Fibroblast of mammary gland (primary cell): ENCODE measurements around the gene ACSL5.
"Not testable (repeated sequence)": the region's sequence is repeated elsewhere in the genome, so short reads cannot be mapped to it uniquely, and the experiment has no call there.

ENCODE experiments used
- DNase-seq: peaks from one replicate; pipeline ENCODE4 v3.0.0-alpha.2; 2010; ENCODE audit warnings: low read depth
- H3K4me3 ChIP-seq: 2 replicates; pipeline ENCODE4 v1.5.1; 2011; ENCODE audit warnings: low read depth, mild to moderate bottlenecking, low read length, moderate library complexity; ENCODE audit not compliant: control insufficient read depth
- TF ChIP-seq, protein P1 (sequence below): conservative IDR thresholded peaks from 2 replicates; pipeline ENCODE4 v1.5.1; 2011; ENCODE audit warnings: low read depth, low read length, inconsistent platforms; ENCODE audit not compliant: control insufficient read depth, insufficient read depth

ACSL5 gene

DNA sequence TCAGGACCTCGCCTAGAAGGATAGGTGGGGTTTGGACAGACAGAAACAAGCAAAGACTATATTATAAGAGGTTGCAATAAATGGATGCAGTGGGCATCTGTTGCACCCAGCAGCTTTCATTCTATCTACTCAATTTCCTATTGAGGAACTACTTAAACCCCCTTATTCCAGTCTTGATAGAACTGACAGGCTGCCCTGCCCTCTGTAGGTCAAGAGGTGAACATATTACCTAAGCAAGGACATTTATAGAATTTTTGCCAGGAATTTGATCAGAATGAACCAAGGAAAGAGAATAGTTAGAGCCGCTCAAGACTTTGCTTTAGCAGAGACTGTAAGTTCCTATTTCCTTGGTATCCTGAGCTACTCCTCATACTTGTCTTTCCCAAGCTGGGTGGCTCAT, 82.6 kb downstream of the ACSL5 start:
- DNase-seq, result no peak
- TF ChIP-seq, protein P1, sequence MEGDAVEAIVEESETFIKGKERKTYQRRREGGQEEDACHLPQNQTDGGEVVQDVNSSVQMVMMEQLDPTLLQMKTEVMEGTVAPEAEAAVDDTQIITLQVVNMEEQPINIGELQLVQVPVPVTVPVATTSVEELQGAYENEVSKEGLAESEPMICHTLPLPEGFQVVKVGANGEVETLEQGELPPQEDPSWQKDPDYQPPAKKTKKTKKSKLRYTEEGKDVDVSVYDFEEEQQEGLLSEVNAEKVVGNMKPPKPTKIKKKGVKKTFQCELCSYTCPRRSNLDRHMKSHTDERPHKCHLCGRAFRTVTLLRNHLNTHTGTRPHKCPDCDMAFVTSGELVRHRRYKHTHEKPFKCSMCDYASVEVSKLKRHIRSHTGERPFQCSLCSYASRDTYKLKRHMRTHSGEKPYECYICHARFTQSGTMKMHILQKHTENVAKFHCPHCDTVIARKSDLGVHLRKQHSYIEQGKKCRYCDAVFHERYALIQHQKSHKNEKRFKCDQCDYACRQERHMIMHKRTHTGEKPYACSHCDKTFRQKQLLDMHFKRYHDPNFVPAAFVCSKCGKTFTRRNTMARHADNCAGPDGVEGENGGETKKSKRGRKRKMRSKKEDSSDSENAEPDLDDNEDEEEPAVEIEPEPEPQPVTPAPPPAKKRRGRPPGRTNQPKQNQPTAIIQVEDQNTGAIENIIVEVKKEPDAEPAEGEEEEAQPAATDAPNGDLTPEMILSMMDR, result no peak
- H3K4me3 ChIP-seq, result no peak overlapping the region

DNA sequence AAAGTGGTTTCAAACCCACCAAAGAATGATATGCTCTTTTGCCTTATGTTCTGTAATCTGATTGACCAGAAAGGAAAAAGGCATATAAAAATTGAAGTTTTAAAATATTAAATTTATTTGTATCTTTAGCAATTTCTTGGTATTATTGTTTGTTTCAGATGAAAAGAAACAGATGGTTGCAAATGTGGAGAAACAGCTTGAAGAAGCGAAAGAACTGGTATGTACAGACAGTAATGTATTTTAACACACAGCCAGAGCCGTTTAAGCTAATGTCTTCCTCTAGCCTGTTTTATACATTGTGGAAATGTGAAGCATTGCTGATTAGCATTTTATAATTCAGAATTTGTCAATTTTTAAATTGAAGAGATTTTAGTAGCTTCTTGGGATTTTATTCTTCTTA, 86.5 kb downstream of the ACSL5 start:
- no peak overlapping the region for H3K4me3 ChIP-seq
- DNase-seq, result no peak
- TF ChIP-seq, protein P1, result no peak

DNA sequence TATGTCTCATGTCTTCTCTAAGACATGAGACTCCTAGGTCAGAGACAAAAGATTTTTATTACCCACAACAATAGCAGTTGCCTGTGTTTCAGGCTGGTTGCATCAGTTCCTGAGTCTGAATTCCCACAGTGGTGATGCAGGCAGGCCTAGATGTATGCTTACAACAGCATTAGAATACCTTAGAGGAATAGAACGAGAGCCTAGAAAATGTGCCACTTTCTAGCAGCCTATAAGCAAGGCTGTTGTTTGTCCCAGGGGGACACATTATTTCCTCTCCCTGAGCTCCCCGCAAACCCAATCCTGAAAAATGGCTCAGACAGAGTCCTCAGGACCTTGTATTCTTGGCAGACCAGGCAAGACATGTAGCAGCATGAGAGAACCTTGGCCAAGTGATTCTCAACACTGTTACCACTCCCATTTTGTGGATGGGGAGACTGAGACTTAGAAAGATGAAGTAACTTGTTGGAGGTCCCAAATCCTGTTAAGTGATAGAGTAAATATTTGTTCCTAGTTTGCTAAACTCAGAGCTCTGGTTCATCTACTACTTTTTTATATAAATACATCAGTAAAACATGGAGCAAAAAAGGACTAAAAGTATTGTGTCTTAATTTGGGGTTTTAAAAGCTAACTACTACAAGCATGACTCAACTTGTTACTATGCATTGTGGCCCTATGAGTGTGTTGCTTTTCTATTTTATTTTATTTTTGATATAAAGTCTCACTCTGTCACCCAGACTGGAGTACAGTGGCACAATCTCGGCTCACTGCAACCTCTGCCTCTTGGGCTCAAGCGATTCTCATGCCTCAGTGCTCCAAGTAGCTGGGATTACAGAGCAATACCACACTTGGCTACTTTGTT, 87.3 kb downstream of the ACSL5 start:
- DNase-seq, result peak; percentile 75
- H3K4me3 ChIP-seq, result no peak overlapping the region

DNA sequence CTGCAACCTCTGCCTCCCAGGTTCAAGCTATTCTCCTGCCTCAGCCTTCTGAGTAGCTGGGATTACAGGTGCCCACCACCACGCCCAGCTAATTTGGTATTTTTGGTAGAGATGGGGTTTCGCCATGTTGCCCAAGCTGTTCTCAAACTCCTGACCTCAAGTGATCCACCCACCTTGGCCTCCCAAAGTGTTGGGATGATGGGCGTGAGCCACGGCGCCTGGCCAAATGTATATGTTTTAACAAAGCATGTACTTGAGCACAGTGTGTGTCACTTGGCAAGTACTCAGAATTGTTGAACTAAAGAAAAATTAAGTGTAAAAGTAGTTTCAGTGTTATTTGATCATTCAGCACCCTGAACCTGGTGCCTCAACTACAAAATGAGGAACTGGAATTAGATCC, 90.2 kb downstream of the ACSL5 start:
- H3K4me3 ChIP-seq, DNase-seq: not testable (repeated sequence)

More for the DNA sequence above, 87.3 kb downstream of the ACSL5 start:
- TF ChIP-seq, protein P1, result no peak

DNA sequence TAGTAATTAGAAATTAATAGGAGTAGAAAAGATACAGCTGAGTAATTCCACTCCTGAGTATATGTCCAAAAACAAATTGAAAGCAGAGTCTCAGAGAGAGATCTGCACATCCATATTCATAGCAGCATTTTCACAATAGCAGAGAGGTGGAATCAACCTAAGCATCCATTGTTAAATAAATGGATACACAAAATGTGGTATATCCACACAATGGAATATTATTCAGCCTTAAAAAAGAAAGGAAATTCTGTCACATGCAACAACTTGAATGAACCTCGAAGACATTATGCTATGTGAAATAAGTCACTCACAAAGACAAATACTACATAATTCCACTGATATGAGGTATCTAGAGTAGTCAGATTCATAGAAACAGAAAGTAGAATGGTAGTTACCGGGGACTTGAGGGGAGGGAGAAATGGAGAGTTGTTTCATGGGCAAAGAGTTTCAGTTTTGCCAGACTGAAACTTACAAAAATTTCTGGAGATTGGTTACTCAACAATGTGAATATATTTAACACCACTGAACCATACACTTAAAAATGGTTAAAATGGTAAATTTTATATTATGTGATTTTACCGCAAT, 91.5 kb downstream of the ACSL5 start:
- TF ChIP-seq, protein P1, result no peak
- no peak for DNase-seq
- H3K4me3 ChIP-seq, result no peak overlapping the region

DNA sequence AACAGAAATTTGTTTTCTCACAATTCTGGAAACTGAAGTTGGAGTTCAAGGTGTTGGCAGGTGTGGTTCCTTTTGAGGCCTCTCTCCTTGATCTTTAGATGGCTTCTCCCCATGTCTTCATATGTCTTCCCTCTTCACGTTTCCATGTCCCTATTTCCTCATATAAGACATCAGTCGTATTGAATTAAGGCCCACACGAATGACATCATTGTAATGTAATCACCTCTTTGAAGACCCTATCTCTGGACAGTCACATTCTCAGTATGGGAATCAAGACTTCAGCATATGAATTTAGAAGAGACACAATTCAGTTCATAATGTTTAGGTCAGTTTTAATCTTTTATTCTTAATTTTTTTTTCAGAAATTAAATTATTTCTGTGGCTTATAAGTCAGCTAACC, 92.9 kb downstream of the ACSL5 start:
- H3K4me3 ChIP-seq, result no peak overlapping the region
- TF ChIP-seq, protein P1, result no peak
- DNase-seq, result no peak

DNA sequence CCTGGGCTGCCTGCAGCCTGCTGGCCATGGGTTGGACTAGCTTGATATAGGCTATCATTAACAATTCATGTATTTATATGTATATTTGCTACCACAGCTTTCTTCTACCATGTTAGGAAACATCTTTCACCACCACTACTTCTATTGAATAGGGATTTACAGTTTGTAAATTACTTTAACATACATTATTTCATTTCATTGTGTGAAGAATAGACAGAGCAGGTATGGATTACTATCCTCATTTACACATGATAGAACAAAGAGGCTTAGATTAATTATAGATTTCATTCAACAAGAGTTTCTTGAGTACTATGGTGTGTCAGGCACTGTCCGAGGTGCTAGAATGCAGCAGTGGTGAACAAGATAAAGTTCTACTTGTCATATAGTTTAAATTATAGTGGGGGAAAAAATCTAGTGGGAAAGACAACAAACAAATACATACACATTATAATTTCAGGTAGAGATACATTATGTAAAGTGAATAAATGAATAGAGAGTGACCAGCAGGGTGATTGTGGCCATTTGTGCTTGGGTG, 93.7 kb downstream of the ACSL5 start:
- H3K4me3 ChIP-seq, result no peak overlapping the region
- peak; percentile 6 for DNase-seq
- TF ChIP-seq, protein P1, result no peak
